LoVo (cell line): ENCODE results near the gene KANK2.

Source experiments
- DNase-seq: peaks from one replicate; pipeline ENCODE4 v3.0.0-alpha.2; 2016; ENCODE audit warnings: low spot score

The KANK2 gene

GRCh38 chr19:11225815-11226214 is 28.5 kb upstream of the KANK2 start:
- no peak for DNase-seq

GRCh38 chr19:11225172-11225571 is 27.8 kb upstream of the KANK2 start:
- DNase-seq = no peak

- DNase-seq = no peak
Observed at GRCh38 chr19:11224429-11224828, 27.1 kb upstream of the KANK2 start.

DNA sequence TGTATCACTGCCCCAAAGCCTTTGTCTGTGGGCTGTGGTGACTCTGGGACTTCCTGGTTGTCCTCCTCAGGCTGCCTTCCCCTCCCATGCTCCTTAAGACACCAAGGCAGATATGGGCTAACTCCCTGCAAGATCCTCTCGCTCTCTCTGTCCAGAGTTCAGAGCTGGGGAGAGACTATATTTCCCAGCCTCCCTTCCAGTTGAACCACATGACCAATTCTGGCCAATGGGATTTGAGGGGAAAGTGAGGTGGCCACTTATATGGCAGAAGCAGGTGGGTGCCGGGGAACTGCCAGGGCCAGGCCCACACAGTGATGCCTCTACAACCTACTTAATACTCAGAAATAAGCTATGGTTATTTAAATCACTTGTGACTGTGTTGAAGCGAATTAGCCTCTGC is 25.9 kb upstream of the KANK2 start:
- no peak for DNase-seq

DNA sequence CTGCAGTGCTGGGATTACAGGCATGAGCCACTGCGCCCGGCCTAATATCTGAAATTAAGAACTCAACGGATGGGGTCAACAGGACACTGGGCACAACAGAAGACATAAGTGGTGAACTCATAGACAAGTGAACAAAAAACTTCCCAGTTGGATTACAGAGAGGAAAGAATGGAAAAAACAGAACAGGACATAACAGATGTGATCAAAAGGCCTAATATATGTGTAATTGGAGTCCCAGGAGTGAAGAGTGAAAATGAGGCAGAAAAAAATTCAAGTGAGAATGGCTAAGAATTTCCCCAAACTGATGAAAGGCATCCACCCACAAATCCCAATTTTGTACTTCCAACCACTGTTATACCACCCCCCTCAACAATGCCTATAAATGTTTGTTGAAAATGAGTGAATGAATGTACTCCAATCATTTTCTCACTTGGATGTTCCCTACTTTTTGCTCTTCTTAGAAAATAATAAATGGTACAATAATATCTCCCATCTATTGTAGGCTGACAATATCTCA is 23.8 kb upstream of the KANK2 start:
- no peak for DNase-seq

DNA sequence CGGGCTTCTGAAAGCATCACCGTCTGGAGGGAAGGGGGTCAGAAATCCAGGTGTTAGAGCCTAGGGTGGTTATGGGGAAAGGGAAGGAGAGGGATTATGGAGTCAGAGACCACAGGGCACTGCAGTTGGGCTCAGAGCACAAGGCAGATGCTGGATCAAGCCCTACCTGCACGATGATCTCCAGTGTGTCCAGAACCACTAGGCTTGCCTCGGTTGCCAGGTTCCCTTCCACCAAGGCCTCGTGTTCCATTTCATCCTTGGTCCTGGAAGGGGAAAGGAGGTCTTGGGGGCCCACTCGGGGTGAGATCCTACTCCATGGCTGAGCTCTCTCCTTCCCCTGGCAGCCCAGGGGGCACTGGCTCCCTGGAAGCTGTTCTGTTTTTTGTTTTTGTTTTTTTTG is 17.0 kb upstream of the KANK2 start:
- no peak for DNase-seq

DNA sequence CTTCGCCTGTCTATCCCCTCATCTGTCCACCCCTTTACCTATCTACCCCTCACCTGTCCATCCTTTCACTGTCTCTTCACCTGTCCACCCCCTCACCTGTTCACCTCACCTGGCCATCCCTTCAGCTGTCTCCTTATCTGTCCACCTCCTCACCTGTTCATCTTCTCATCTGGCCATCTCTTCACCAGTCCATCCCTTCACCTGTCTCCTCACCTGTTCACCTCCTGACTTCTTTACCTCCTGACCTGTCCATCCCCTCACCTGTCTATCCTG is 13.2 kb upstream of the KANK2 start:
- no peak for DNase-seq

GRCh38 chr19:11209839-11210655 is 12.7 kb upstream of the KANK2 start:
- DNase-seq = no peak

DNA sequence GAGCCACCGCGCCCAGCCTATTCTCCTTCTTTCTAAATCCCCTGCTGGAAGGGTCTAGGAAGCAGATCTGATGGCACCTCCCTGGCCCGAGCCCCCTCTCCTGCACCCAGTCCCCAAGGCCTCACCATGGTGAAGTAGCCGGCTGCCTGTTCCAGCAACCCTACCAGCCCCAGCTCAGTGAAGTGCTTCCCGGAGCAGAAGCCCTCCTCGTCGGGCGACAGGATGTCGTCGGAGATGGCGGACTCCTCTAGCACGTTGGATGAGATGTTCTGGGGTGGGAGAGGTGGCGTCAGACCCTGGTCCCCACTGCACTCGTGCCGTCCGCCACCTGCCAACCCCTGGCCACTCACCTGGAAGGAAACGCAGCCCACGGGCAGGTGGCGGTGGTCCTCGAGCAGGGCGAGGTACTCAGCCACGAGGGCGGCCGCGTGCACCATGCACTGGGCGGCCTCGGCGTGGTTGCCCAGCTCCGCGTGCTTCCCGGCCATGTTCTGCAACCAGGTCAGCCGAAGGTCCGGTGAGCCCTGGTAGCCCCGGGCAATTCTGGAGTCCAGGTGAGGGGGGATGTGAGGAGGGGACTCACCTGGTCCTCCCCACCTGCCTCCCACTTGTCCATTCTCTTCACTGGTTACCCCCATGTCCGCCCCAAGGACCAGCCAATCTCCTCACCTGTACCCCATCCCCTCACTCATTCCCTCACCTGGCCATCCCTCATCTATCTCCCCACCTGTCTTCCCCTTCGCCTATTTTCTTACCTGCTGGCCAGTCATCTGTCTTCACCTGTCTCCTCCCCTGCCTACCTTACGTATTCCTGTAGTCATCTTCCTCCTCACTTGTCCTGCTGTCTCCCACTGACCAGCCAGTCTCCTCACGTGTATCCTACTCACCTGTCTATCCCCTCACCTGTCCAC is 11.5 kb upstream of the KANK2 start:
- DNase-seq = no peak

DNA sequence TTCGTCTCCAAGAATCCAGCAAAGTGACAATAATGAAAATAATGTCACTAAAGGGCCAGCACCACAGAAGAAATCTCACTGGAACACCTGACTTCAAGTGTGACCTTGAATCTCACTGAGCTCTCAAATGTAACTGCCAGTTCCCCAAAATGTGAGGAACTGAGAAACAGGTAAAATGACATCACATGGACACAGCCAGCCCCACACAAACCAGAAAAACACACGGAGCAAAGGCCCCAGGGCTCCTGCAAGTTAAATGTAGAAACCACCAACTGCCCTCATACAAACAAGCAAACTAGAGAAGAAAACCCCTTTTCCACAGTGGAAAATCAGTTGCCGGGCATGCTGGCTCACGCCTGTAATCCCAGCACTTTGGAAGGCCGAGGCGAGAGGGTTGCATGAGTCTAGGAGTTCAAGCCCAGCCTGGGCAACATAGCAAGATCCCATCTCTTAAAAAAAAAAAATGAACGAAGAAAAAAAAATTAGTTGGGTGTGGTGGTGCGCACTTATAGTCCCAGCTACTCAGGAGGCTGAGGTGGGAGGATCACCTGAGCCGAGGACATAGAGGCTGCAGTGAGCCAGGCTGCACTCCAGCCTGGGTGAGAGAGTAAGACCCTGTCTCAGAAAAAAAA is 8.7 kb upstream of the KANK2 start:
- no peak for DNase-seq

DNA sequence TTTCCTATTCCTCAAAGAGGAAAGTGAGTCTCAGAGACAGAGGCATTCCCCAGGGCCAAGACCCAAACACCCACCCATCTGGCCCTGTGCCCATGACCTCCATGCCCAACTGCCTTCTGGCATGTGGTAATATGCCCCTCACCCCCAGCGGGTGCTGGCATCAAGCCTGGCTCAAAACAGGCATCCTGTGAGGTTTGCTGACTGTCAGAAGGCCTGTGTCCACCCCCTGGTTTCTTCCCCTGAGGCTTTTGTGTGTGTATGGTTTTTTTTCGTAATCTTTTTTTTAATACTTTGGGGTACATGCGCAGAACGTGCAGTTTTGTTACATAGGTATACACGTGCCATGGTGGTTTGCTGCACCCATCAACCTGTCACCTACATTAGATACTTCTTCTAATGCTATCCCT is 7.6 kb upstream of the KANK2 start:
- DNase-seq = no peak

DNA sequence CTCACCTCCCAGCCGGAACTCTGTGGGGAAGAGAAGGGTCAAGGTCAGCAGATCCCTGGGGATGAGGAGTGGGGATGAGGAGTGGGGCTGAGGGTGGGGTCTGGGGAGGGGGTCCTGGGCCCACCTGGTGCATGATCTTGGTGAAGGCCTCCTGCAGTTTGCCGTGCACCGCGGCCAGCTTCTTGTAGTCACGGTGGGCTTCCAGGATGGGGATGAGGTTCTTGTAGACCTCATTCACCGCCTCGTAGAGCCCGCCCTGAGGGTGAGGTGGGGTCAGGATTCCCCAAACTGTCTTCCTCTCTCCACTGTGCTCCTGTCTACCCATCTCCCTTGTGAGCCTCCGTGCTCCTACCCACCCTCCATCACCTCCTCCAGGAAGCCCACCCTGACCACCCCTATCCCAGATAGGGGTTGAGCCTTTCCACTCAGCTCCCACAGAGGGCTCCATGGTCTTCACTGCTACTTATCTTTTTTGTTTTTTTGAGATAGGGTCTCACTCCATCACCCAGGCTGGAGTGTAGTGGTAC is 6.8 kb upstream of the KANK2 start:
- DNase-seq = no peak

GRCh38 chr19:11203194-11204075 is 6.1 kb upstream of the KANK2 start:
- no peak for DNase-seq

DNA sequence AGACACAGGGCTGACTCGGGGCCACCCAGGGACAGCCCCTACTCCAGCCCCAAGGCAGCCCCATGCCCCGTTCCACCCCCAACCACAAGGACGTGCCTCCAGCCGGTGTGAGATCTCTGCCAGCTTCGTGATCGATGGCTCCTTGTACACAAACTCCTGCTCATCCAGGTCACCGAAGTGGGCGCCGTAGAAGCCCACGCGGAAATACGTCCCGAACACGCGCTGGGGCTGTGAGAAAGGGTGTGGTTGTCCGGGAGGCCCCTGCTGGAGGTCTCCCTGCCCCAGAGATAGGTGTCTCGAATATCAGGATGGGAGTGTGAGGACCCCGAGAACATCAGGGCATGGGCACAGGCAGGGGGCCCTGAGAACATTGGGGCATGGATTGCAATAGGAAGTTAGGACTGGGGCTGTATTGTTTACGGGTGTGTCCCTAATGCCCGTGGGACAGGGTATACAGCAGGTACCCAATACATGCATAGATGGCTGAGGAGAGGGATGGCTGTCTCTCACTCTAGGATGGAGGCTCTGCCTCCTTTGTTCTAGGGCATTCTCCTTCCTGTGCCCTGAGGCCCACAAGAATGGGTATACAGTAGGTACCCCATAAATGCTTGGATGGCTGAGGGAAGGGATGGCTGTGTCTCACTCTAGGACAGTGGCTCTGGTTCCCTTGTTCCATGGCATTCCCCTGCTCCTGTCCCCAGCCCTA is 5.3 kb upstream of the KANK2 start:
- DNase-seq = no peak

DNA sequence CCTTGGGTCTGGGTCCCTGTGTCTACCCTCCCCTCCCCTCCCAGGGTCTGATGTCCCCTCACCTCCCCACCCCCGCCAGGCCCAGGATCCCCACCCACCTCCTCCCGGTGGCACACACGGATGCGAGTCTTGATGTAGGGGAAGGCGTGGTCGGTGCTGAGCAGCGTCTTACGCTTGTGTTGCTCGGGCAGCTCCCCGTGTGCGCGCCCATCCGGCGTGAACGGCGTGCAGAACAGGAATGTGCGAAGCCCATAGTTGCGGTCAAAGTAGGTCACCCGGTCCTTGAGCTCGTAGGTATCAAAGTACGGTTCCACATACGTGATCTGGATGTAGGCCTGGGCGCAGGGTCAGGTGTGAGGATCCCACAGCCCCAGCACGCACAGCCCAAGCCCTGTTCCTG is 4.4 kb upstream of the KANK2 start:
- DNase-seq = no peak

DNA sequence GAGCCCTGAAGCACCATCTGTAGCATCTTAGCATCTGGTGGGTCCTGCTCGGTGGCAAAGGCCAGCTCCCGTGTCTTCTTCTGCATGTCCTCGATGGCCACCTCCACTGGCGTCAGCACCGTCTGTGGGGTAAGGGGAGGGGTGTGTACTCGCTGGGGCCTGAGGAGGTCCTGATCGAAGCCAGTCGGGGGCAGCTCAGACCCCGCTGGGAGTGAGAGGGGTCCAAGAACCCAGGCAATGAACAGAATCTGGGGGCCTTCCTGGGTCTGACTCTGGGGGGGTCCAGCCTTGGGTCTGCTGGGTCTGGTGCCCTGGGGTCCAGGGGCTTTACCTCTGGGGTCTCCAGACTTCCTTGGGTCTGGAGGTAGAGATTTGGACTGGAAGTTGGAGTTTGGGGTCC is 3.6 kb upstream of the KANK2 start:
- no peak for DNase-seq

GRCh38 chr19:11200015-11200574 is 2.8 kb upstream of the KANK2 start:
- DNase-seq = no peak

GRCh38 chr19:11199517-11199916 is 2.2 kb upstream of the KANK2 start:
- no peak for DNase-seq

DNA sequence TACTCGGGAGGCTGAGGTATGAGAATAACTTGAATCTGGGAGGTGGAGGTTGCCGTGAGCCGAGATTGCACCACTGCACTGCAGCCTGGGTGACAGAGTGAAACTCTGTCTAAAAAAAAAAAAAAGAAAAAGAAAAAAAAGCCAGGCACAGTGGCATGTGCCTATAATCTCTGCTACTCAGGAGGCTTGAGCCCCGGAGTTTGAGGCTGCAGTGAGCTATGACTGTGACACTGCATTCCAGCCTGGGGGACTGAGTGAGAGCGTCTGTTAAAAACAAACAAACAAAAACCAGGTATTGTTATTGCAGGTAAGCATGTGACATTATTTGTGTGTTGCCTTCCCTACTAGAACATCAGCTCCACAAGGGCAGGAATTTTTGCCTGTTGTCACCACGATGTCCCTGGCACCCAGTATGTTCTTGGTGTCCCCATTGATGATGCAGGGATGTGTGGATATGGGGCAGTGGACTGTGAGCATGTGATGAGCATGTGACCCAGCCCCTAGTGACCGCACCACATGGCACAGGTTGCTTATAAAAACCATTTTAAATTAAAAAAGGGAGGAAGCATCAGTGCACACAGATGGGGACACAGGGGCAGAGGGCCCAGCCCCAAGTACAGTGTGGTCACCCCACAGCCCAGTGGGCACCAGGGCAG is 1.6 kb upstream of the KANK2 start:
- no peak for DNase-seq

GRCh38 chr19:11198175-11198534 is 810 bp upstream of the KANK2 start:
- DNase-seq = no peak
